ENCODE results near the gene CYP4F12. TPM values are rescaled to one million over a fixed set of nuclear protein-coding genes. Genes with fewer than 3 reads are reported as not detected.

CYP4F12 gene
- total and polyA plus RNA-seq, 2 experiments from 2014 or later: not detected

DNA sequence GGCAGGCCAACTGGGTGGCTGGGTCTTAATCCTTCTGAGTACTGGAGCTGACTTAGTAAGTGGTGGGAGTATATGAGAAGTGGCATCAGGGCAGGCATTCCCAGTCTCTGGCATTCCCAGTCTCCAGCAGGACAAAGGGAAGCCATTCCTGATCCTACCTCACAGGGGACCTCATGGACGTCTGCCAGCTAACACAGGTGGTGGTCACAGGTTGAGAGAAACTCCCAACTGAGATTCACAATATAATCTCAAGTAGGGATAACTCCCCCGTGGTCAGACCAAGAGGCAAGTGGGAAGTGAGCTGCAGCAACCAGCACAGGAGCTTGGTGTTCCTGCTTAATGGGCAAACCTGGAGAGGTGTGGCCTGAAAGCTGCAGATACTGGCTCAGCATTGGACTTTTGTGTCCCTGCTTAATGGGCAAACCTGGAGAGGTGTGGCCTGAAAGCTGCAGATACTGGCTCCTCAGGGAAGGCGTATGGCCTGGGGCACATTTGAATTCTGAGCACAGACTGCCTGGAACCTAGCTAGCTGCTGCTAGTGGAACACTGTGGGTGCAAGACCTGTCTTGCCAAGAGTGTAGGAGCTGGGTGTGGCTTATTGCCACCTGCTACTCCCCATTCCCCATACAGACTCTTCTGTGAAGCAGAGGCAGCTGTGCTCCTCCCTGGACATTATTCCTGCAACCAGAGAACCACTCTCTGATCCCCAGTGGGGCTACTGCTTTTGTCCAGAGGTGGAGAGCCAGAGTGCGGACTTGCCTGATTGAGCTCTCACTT lies 29.1 kb downstream of the CYP4F12 start:
- no peak for TF ChIP-seq EZH2phosphoT487 (IDR thresholded peaks at IDR 0.05; ENCODE audit: unreplicated experiment)
- TF ChIP-seq ZNF114 (CRISPR knock-in tag; IDR thresholded peaks at IDR 0.05): no peak
- TF ChIP-seq, protein P1, sequence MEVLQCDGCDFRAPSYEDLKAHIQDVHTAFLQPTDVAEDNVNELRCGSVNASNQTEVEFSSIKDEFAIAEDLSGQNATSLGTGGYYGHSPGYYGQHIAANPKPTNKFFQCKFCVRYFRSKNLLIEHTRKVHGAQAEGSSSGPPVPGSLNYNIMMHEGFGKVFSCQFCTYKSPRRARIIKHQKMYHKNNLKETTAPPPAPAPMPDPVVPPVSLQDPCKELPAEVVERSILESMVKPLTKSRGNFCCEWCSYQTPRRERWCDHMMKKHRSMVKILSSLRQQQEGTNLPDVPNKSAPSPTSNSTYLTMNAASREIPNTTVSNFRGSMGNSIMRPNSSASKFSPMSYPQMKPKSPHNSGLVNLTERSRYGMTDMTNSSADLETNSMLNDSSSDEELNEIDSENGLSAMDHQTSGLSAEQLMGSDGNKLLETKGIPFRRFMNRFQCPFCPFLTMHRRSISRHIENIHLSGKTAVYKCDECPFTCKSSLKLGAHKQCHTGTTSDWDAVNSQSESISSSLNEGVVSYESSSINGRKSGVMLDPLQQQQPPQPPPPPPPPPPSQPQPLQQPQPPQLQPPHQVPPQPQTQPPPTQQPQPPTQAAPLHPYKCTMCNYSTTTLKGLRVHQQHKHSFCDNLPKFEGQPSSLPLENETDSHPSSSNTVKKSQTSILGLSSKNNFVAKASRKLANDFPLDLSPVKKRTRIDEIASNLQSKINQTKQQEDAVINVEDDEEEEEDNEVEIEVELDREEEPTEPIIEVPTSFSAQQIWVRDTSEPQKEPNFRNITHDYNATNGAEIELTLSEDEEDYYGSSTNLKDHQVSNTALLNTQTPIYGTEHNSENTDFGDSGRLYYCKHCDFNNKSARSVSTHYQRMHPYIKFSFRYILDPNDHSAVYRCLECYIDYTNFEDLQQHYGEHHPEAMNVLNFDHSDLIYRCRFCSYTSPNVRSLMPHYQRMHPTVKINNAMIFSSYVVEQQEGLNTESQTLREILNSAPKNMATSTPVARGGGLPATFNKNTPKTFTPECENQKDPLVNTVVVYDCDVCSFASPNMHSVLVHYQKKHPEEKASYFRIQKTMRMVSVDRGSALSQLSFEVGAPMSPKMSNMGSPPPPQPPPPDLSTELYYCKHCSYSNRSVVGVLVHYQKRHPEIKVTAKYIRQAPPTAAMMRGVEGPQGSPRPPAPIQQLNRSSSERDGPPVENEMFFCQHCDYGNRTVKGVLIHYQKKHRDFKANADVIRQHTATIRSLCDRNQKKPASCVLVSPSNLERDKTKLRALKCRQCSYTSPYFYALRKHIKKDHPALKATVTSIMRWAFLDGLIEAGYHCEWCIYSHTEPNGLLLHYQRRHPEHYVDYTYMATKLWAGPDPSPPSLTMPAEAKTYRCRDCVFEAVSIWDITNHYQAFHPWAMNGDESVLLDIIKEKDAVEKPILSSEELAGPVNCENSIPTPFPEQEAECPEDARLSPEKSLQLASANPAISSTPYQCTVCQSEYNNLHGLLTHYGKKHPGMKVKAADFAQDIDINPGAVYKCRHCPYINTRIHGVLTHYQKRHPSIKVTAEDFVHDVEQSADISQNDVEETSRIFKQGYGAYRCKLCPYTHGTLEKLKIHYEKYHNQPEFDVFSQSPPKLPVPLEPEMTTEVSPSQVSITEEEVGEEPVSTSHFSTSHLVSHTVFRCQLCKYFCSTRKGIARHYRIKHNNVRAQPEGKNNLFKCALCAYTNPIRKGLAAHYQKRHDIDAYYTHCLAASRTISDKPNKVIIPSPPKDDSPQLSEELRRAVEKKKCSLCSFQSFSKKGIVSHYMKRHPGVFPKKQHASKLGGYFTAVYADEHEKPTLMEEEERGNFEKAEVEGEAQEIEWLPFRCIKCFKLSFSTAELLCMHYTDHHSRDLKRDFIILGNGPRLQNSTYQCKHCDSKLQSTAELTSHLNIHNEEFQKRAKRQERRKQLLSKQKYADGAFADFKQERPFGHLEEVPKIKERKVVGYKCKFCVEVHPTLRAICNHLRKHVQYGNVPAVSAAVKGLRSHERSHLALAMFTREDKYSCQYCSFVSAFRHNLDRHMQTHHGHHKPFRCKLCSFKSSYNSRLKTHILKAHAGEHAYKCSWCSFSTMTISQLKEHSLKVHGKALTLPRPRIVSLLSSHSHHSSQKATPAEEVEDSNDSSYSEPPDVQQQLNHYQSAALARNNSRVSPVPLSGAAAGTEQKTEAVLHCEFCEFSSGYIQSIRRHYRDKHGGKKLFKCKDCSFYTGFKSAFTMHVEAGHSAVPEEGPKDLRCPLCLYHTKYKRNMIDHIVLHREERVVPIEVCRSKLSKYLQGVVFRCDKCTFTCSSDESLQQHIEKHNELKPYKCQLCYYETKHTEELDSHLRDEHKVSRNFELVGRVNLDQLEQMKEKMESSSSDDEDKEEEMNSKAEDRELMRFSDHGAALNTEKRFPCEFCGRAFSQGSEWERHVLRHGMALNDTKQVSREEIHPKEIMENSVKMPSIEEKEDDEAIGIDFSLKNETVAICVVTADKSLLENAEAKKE (CRISPR knock-in tag; IDR thresholded peaks at IDR 0.05): no peak
- TF ChIP-seq, protein P2, sequence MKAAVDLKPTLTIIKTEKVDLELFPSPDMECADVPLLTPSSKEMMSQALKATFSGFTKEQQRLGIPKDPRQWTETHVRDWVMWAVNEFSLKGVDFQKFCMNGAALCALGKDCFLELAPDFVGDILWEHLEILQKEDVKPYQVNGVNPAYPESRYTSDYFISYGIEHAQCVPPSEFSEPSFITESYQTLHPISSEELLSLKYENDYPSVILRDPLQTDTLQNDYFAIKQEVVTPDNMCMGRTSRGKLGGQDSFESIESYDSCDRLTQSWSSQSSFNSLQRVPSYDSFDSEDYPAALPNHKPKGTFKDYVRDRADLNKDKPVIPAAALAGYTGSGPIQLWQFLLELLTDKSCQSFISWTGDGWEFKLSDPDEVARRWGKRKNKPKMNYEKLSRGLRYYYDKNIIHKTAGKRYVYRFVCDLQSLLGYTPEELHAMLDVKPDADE (IDR thresholded peaks at IDR 0.05): no peak
- TF ChIP-seq ZNF331 (CRISPR knock-in tag; IDR thresholded peaks at IDR 0.05; ENCODE audit: low read depth): no peak
- no peak for TF ChIP-seq CREB1 (CRISPR knock-in tag; IDR thresholded peaks at IDR 0.05; ENCODE audit: low read depth)
- TF ChIP-seq JUNB (IDR thresholded peaks at IDR 0.05; ENCODE audit: unreplicated experiment): no peak
- no peak for TF ChIP-seq CTCF (conservative IDR thresholded peaks at IDR 0.05; ENCODE audit: low read depth in 2 of 2)
- no peak for TF ChIP-seq EZH2 (IDR thresholded peaks at IDR 0.05; ENCODE audit: low read depth, unreplicated experiment)
- TF ChIP-seq, protein P3, sequence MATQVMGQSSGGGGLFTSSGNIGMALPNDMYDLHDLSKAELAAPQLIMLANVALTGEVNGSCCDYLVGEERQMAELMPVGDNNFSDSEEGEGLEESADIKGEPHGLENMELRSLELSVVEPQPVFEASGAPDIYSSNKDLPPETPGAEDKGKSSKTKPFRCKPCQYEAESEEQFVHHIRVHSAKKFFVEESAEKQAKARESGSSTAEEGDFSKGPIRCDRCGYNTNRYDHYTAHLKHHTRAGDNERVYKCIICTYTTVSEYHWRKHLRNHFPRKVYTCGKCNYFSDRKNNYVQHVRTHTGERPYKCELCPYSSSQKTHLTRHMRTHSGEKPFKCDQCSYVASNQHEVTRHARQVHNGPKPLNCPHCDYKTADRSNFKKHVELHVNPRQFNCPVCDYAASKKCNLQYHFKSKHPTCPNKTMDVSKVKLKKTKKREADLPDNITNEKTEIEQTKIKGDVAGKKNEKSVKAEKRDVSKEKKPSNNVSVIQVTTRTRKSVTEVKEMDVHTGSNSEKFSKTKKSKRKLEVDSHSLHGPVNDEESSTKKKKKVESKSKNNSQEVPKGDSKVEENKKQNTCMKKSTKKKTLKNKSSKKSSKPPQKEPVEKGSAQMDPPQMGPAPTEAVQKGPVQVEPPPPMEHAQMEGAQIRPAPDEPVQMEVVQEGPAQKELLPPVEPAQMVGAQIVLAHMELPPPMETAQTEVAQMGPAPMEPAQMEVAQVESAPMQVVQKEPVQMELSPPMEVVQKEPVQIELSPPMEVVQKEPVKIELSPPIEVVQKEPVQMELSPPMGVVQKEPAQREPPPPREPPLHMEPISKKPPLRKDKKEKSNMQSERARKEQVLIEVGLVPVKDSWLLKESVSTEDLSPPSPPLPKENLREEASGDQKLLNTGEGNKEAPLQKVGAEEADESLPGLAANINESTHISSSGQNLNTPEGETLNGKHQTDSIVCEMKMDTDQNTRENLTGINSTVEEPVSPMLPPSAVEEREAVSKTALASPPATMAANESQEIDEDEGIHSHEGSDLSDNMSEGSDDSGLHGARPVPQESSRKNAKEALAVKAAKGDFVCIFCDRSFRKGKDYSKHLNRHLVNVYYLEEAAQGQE (IDR thresholded peaks at IDR 0.05; ENCODE audit: unreplicated experiment): no peak
- peaks cover 89% of the 10 kb centered on the region for H3K9me3 Mint-ChIP-seq
- no peak overlapping the region for H3K4me3 Mint-ChIP-seq
- H3K27ac ChIP-seq (ENCODE audit: low read depth): no peak overlapping the region
- H3K4me1 Mint-ChIP-seq: no peaks in the 10 kb centered on the region
- DNase-seq (ENCODE audit: low spot score): no peak
- no peak for ATAC-seq
- no peaks in the 10 kb centered on the region for H3F3A ChIP-seq (replicated peaks; ENCODE audit: low read depth)
- H3K4me2 ChIP-seq: no peak overlapping the region
- H3K27me3 ChIP-seq (ENCODE audit: insufficient read depth): no peaks in the 10 kb centered on the region
- H3K9me2 ChIP-seq (ENCODE audit: insufficient read depth): no peaks in the 10 kb centered on the region
- H3K36me3 Mint-ChIP-seq (ENCODE audit: low read depth): peaks cover 19% of the 10 kb centered on the region
- H3K27ac Mint-ChIP-seq: no peak overlapping the region
- H3K4me1 ChIP-seq (ENCODE audit: insufficient read depth): no peaks in the 10 kb centered on the region
- H2AFZ ChIP-seq: no peak overlapping the region
- H4K20me1 ChIP-seq (replicated peaks; ENCODE audit: insufficient read depth): no peaks in the 10 kb centered on the region
- no peaks in the 10 kb centered on the region for H3K27me3 Mint-ChIP-seq (ENCODE audit: insufficient read depth, low read depth, poor library complexity)
- peaks cover 5% of the 10 kb centered on the region; the same call in 1 of the 2 replicates for H3K36me3 ChIP-seq (ENCODE audit: insufficient read depth)
- H3K4me3 ChIP-seq: no peak overlapping the region
- H3K79me2 ChIP-seq (replicated peaks; ENCODE audit: insufficient read depth): no peaks in the 10 kb centered on the region
